Epithelial cell of esophagus (primary cell): ENCODE data around the gene CLCNKA.

Experiments
- DNase-seq: peaks from one replicate; pipeline ENCODE4 v3.0.0; 2010; ENCODE audit warnings: low read depth
- H3K4me3 ChIP-seq: 2 replicates; pipeline ENCODE4 v1.5.1; 2011; ENCODE audit warnings: mild to moderate bottlenecking, low read length, control low read depth
- CTCF ChIP-seq: IDR thresholded peaks from 2 replicates; pipeline ENCODE4 v1.5.1; 2011; ENCODE audit warnings: low read depth, mild to moderate bottlenecking, low read length, control low read depth, inconsistent platforms; ENCODE audit not compliant: insufficient read depth; ENCODE audit errors: missing control alignments

The CLCNKA gene

GRCh38 chr1:16081636-16082035, 59.8 kb downstream of the CLCNKA start:
- TF ChIP-seq CTCF, result no peak
- H3K4me3 ChIP-seq, result no peak overlapping the region
- no peak for DNase-seq

DNA sequence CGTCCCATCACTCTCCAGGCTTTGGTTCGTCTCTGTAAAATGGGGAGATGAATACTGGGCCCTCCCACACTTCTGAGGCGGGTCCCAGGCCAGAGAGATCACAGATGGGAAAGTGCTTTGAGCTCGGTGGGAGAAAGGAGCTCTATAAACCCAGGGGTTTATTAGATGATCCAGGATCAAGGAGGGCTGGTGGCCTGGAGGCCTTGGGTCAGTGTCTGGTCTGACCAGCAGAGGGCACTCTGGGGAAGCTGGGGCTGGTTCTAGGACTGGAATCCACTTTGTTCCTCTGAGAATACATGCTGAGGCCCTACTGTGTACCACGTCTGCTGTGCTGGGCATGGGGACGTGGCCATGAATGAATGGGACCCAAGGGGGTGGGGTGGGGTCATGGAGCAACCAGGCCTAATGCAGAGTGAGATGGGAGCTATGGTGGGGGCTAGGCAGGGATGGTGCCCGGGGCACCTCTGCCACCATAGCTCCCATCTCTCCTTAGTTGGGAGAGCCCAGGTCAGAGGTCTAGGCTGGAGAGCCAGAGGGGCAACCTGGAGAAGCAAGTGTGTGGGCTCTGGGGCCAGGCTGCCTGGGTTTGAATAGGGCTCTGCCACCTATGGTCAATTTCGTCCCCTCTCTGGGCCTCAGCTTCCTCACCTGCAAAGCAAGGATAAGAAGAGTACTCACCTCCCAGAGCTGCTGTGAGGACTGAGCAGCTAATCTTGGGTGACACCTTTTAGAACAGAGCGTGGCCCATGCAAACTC, 60.6 kb downstream of the CLCNKA start:
- TF ChIP-seq CTCF, result peak; percentile 96
- DNase-seq, result peak; percentile 70
- no peak overlapping the region for H3K4me3 ChIP-seq

DNA sequence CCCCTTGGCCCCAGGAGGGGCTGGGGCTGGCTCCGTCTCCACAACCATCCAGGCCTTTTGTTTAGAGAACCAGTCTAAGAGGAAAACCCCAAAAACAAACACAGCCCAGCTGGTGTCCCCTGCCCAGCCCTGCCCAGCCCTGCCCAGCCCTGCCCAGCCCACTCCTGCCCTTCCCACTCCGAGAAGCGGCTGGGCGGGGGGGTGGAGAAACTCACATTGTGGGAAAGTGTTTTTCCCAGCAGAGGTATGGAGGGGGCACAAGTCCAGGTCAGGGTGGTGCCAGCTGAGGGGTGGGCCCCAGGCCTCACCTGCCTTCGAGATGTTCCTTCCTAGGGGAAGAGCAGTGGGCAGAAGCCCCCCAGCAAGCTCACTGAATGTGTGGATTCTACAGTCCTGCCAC, 61.6 kb downstream of the CLCNKA start:
- no peak overlapping the region for H3K4me3 ChIP-seq
- no peak for TF ChIP-seq CTCF
- no peak for DNase-seq
